MG63 (cell line): ENCODE data around the gene UBE2L3. TPM values are rescaled to one million over a fixed set of nuclear protein-coding genes. Genes with fewer than 3 reads are reported as not detected.
"Not testable (repeated sequence)": the region's sequence is repeated elsewhere in the genome, so short reads cannot be mapped to it uniquely, and the experiment has no call there.

Experiments used
- DNase-seq: peaks from one replicate; pipeline ENCODE4 v3.0.0-alpha.2; 2020
- H3K27me3 ChIP-seq: fragments of 250-450 bp; sonication (Bioruptor Pico); 2 replicates; pipeline ENCODE4 v1.5.1; 2020; ENCODE audit warnings: mild to moderate bottlenecking, moderate library complexity
- H3K36me3 ChIP-seq: fragments of 250-450 bp; sonication (Bioruptor Pico); 2 replicates; pipeline ENCODE4 v1.5.1; 2020; ENCODE audit warnings: mild to moderate bottlenecking, moderate library complexity
- H3K4me3 ChIP-seq: fragments of 250-450 bp; sonication (Bioruptor Pico); 2 replicates; pipeline ENCODE4 v1.5.1; 2020; ENCODE audit warnings: mild to moderate bottlenecking, moderate library complexity
- H3K9me3 ChIP-seq: fragments of 250-450 bp; sonication (Bioruptor Pico); 2 replicates; pipeline ENCODE4 v1.5.1; 2020; ENCODE audit warnings: mild to moderate bottlenecking, moderate library complexity
- total RNA-seq: library from RNA; depleted of rRNA; stranded (reverse); fragments of >200 nt; shearing (Covaris generic); gene quantifications from 2 replicates; pipeline ENCODE4 v1.2.3, GENCODE V29; 2014; ENCODE audit warnings: low replicate concordance

UBE2L3 gene
- total RNA-seq, 1 experiment from 2014 or later: 37.1 TPM

DNA sequence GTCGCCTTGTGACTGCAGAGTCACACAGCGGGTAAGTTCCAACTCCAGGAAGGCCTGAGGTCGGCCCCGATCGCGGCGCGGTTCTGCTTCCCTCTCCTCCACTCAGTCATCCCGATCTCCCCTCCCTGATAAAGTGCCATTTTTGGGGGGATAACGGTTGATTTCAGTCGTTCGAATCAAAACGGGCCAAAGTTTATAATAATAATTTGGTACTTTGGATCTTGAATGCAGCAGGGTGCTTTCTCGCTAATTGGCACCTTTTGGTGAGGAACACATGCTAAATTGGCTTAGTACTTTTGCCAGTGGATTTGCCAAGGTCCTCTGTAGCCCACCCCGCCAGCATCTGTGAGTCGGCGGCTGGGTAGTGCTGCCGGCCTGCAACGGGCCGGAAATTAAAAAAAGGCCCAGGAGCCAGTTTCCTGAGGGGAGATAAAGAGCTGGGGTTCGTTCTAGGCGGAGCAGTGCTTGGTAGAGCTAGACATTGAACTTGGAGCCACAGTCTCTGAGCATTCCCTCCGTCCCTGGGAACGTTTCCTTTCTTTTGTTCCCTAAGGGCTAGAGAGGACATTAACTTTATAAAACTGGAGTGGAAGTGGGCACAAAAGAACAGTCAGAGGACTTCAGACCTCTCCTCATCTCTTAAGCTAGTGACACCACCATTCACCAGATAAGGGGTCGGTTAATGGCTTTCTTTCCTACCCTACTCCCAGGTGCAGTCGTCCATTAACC is 997 bp downstream of the UBE2L3 start:
- Histone ChIP-seq H3K4me3 (peak overlapping the region; percentile 96), H3K27me3 (no peaks in the 10 kb centered on the region), H3K36me3 (peaks cover 32% of the 10 kb centered on the region), H3K9me3 (no peaks in the 10 kb centered on the region)
- DNase-seq: peak; percentile 43

DNA sequence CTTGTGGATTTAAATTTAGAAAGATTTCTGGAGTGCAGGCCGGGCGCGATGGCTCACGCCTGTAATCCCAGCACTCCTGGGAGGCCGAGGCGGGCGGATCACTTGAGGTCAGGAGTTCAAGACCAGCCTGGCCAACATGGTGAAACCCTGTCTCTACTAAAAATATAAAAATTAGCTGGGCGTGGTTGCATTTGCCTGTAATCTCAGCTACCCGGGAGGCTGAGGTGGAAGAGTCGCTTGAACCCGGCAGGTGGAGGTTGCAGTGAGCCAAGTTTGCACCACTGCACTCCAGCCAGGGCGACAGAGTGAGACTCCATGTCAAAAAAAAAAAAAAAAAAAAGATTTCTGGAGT is 1.5 kb downstream of the UBE2L3 start:
- H3K27me3 ChIP-seq, DNase-seq, H3K9me3 ChIP-seq: not testable (repeated sequence)
- H3K4me3 ChIP-seq: peak overlapping the region; percentile 96
- peaks cover 36% of the 10 kb centered on the region for H3K36me3 ChIP-seq

DNA sequence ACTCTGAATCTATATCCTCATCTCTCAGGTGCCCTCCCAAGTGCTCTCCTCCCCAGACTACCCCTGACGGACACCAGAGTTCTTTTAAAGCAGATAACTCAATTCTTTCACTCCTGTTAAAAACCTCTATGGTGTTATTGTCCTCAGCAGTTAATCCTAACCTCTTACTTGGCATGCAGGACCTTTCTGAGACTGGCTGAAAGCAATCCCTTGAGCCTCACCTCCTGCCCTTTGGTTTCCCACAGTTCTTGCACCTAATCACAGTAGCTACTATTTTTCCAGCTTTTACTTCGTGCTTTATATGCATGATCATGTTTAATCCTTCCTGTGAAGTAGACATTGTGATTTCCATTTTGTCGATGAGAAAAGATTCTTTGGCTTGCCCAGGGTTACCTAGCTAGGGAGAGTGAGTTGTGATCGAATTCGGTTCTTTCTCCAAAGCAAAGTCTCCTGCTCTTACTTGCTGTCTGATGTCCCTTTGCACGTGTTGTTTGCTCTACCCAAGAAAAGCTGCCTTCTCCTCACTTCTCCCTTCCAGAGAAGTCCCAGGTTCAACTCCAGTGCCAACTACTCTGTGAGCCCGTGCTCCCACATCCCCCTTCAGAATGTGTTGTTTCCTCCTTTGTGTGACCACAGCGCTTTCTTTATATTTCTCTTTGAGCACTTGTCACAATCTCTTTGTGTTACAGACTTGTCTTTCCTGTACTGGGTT is 2.1 kb downstream of the UBE2L3 start:
- H3K27me3 ChIP-seq: no peaks in the 10 kb centered on the region
- H3K36me3 ChIP-seq: peaks cover 38% of the 10 kb centered on the region
- no peaks in the 10 kb centered on the region for H3K9me3 ChIP-seq
- no peak for DNase-seq
- H3K4me3 ChIP-seq: peak overlapping the region; percentile 96

DNA sequence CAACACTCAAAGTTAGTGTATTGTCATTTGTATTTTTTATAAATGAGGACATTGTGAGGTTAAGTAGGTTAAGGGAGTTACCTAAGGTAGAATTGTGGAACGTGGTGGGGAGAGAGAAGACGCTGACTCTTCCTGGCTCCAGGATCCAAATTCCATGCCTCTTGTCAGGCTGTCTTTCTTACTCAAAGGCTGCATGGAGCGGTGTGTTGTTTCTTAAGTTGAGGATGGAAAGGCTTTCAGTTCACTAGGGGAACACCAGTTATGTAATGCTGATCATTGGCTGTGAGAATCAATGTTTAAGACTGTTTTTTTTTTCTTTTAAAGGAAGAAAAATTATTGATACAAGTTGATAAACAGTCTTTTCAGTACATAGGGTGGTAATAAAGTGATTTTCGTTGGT is 2.9 kb downstream of the UBE2L3 start:
- no peak for DNase-seq
- Histone ChIP-seq H3K36me3 (peaks cover 40% of the 10 kb centered on the region), H3K4me3 (no peak overlapping the region; the same call in 1 of the 2 replicates), H3K9me3 (no peaks in the 10 kb centered on the region), H3K27me3 (no peaks in the 10 kb centered on the region)

DNA sequence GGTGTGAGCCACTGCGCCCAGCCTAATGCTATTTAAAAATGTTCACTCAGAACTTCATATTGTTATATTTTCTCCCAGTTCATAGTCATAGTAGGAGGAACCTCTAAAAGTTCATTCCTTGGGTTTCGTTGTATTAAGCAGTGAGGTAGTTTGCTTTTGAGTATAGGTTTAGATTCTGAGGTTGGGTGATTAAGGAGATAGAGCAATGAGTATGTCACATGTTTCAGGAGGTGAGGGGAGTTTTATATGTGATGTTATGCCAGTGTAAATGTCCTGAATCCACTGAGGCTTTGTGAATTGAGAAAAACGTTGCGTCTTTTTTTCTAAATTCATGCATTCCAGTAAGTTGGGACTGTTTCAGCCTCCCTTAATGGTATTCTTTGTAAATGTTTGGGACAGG is 4.2 kb downstream of the UBE2L3 start:
- H3K36me3 ChIP-seq: peaks cover 40% of the 10 kb centered on the region
- H3K4me3 ChIP-seq: no peak overlapping the region
- DNase-seq: no peak
- H3K27me3 ChIP-seq: no peaks in the 10 kb centered on the region
- no peaks in the 10 kb centered on the region for H3K9me3 ChIP-seq

DNA sequence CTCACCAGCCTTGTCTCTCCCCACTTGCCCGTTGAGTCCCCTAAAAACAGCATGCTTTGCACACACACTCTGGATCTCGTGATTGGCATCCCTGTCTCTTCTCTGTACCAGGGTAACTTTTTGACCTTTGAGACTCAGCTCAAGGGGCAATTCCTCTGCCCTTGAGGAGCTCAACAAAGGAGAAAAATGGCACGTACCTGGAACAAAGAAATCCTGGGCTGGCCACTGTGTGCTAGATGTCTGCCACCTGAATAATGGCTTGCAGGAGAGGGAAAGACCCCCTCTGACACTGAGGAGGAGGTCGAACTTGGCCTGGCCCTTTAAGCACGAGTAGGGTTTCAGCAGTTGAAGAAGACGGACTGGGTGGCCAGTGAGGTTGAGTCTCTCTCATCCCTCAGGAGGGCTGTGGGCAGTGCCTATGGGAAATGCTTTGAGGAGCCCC is 5.8 kb downstream of the UBE2L3 start:
- no peak overlapping the region for H3K4me3 ChIP-seq
- no peak for DNase-seq
- peaks cover 42% of the 10 kb centered on the region for H3K36me3 ChIP-seq
- H3K27me3 ChIP-seq: no peaks in the 10 kb centered on the region
- no peaks in the 10 kb centered on the region for H3K9me3 ChIP-seq

DNA sequence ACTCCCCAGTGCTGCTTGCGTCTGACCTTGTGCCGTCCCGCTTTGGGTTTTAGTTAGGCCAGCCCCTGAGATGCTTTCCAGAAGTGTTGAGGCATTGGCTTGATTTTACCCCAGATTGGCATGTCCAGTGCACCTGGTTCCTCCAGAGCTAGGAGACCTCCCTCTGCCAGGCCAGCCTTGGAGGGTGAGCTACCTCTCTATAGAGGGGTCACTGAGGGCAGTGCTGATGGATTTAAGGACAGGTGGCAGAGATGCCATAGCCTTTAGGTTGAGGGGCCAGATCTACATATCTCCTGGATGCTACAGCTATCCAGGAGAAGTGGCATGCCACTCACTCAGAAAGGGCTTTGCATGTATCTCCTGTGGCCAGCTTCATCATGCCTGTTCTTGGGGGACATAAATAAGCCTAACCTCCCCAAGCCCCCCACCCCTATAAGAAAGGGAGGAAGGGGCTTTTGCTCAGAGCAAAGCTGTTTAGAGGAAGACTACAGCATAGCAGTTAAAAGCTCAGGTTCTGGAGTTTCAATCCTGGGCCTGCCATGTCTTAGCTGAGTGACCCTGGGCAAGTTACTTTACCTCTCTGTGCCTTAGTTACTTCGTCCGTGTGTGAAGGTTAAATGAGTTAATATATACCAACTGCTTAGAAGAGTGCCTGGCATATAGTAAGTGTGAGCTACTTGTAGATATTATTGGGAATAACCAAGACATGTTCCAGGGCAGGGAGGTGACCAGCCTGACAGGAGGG is 6.4 kb downstream of the UBE2L3 start:
- Histone ChIP-seq H3K36me3 (peaks cover 36% of the 10 kb centered on the region), H3K27me3 (no peaks in the 10 kb centered on the region), H3K9me3 (no peaks in the 10 kb centered on the region), H3K4me3 (no peak overlapping the region)
- no peak for DNase-seq

DNA sequence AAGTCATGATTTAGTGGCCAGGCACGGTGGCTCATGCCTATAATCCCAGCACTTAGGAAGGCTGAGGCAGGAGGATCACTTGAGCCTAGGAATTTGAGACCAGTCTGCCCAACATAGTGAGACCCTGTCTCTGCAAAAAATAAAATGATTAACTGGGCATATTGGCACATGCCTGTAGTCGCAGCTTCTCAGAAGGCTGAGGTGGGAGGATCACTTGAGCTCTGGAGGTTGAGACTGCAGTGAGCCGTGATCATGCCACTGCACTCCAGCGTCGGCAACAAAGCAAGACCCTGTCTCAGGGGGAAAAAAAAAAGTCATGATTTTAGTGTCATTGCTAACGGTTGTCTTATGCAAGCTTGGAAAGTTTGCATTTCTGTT is 11.9 kb downstream of the UBE2L3 start:
- Histone ChIP-seq H3K36me3 (peaks cover 20% of the 10 kb centered on the region), H3K4me3 (no peak overlapping the region), H3K27me3 (no peaks in the 10 kb centered on the region), H3K9me3 (no peaks in the 10 kb centered on the region)
- no peak for DNase-seq

DNA sequence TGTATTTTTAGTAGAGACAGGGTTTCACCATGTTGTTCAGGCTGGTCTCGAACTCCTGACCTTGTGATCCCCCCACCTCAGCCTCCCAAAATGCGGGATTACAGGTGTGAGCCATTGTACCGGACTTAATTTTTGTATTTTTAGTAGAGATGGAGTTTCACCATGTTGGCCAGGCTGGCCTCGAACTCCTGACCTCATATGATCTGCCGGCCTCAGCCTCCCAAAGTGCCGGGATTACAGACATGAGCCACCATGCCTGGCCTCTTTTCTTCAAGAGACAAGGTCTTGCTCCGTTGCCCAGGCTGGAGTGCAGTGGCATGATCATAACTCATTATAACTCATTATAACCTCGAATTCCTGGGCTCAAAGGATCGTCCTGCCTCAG is 13.1 kb downstream of the UBE2L3 start:
- H3K36me3 ChIP-seq: peaks cover 25% of the 10 kb centered on the region
- not testable (repeated sequence) for DNase-seq, H3K9me3 ChIP-seq, H3K4me3 ChIP-seq, H3K27me3 ChIP-seq

DNA sequence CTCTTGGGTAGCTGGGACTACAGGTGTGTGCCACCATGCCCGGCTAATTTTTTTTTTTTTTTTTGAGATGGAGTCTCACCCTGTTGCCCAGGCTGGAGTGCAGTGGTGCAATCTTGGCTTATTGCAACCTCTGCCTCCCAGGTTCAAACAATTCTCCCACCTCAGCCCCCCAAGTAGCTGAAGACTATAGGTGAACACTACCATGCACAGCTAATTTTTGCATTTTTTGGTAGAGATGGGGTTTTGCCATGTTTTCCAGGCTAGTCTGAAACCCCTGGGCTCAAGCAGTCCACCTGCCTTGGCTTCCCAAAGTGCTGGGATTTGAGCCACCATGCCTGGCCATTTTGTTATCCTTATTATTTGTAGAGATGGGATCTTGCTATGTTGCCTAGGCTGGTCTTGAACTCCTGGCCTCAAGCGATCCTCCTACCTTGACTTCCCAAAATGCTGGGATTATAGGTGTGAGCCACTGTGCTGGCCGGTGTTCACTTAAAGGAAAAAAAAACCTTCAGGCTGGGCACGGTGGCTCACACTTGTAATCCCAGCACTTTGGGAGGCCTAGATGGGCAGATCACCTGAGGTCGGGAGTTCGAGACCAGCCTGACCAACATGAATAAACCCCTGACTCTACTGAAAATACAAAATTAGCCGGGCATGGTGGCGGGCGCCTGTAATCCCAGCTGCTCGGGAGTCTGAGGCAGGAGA is 13.6 kb downstream of the UBE2L3 start:
- H3K27me3 ChIP-seq, H3K4me3 ChIP-seq, DNase-seq, H3K9me3 ChIP-seq: not testable (repeated sequence)
- peaks cover 25% of the 10 kb centered on the region for H3K36me3 ChIP-seq

DNA sequence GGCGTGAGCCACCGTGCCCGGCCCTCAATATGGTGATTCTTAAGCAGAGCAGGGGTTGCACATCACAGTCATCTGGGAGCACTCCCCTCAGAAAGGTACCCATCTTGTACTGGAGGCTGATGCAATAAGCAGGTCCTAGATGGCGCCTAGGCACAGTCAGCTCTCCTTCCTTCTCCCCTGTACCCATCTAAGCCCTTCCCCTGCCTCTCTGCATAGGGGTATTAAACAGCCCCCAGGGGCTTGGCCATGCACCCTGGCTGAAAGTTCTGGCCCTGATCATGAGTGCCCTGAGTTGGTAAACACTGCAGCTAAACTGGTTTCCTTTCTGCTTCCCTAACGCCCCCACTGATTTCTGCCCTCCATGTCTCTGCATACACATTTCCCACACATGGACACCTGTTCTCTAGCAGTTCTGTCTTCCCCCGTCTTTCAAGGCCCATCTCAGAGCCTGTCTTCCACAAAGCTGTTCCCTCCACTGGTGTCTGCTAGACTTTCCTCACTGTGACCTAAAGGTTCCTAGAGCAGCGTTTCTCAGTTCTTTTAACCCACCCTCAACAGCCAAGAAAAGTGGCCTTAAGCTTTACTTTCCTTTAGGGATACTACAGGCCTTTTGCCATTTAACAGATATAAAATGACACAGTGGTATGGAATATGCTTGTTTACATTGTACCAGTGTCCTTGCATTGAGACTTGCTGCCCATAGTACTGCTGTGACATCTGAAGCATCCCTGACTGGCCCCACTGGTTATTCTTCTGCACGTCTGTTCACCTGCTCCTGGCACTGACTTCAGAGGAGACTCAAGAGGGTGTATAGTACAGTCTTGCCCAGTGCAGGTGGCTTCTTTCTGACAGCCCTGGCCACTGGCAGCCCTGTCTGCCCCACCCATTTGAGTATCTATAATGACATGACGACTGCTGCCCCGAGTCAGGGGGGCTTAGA is 15.6 kb downstream of the UBE2L3 start:
- no peaks in the 10 kb centered on the region for H3K27me3 ChIP-seq
- H3K36me3 ChIP-seq: peaks cover 21% of the 10 kb centered on the region
- no peak overlapping the region for H3K4me3 ChIP-seq
- DNase-seq: no peak
- H3K9me3 ChIP-seq: no peaks in the 10 kb centered on the region

DNA sequence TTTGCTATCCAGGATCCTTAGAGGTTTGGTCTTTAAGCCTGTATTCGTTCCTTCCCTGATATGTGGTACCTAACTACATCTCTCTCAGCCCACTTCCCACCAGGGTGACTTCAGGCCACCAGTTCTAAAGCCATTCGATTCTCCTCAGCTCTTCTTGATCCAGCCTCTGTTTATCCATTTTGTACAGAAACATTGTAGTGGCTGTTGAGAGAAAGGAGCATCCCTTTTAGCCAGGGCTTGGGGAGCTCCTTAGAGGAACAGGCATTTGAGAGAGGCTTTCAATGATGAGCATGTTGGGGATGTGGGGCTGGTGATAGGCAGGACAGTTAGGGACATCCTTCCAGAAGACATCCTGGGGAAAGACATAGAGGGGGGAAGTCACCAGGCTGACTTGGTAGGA is 17.9 kb downstream of the UBE2L3 start:
- no peak for DNase-seq
- H3K27me3 ChIP-seq: no peaks in the 10 kb centered on the region
- peaks cover 16% of the 10 kb centered on the region for H3K36me3 ChIP-seq
- H3K9me3 ChIP-seq: no peaks in the 10 kb centered on the region
- no peak overlapping the region for H3K4me3 ChIP-seq

DNA sequence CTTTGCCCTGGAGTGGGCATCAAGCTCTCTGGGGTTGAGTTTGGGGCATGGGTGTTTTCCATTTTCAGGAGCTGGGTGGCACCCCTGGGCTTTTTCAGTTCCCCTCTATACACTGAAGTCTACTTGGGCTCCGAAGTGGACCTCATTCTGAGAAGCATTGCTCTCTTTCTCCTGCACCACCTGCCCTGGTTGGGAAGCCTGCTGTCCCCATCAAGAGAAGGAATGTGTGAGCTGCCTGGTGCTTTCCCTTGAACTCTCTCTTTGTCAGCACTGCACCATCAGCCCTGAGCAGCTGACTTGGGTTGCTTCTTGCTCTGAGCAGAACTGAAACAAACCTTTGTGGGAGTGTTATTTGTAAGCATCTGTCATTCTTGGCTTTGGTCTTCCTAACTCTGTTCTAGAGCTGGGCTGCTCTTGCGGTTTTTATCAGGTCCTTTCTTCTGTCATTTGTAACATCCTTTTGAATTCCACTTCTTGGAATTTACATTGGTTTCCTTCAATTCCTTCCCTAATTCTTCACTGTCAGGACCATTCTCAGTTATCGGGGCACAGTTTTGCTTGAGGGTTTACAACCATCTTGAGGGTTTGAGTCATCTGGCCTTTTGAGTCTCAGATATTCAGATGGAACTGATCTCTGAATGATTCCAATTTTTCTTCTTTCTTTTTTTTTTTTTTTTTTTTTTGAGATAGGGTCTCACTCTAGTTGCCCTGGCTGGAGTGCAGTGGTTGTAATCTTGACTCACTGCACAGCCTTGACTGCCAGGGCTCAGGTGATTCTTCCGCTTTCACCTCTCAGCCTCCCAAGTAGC is 20.5 kb downstream of the UBE2L3 start:
- no peak for DNase-seq
- no peak overlapping the region for H3K4me3 ChIP-seq
- H3K9me3 ChIP-seq: no peaks in the 10 kb centered on the region
- no peaks in the 10 kb centered on the region for H3K27me3 ChIP-seq
- peaks cover 28% of the 10 kb centered on the region for H3K36me3 ChIP-seq

DNA sequence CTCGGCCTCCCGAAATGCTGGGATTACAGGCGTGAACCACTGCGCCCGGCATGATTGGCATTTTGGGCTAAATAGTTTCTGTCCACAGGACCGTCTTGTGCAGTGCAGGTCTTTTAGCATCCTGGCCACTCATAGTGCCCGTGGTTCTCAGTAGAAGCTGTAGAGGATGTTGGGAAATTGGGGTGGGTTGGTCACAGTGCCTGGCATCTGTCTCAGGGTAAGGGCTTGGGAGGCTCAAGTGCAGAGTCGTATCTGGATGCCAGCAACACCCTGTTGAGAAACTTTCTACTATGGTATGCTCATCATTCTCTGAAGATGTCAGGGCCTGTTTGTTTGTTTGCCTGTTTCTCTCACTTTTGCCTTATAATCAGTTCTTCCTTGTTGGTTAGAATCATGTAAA is 21.9 kb downstream of the UBE2L3 start:
- DNase-seq: no peak
- H3K9me3 ChIP-seq: no peaks in the 10 kb centered on the region
- peaks cover 37% of the 10 kb centered on the region for H3K36me3 ChIP-seq
- no peak overlapping the region for H3K4me3 ChIP-seq
- H3K27me3 ChIP-seq: no peaks in the 10 kb centered on the region

DNA sequence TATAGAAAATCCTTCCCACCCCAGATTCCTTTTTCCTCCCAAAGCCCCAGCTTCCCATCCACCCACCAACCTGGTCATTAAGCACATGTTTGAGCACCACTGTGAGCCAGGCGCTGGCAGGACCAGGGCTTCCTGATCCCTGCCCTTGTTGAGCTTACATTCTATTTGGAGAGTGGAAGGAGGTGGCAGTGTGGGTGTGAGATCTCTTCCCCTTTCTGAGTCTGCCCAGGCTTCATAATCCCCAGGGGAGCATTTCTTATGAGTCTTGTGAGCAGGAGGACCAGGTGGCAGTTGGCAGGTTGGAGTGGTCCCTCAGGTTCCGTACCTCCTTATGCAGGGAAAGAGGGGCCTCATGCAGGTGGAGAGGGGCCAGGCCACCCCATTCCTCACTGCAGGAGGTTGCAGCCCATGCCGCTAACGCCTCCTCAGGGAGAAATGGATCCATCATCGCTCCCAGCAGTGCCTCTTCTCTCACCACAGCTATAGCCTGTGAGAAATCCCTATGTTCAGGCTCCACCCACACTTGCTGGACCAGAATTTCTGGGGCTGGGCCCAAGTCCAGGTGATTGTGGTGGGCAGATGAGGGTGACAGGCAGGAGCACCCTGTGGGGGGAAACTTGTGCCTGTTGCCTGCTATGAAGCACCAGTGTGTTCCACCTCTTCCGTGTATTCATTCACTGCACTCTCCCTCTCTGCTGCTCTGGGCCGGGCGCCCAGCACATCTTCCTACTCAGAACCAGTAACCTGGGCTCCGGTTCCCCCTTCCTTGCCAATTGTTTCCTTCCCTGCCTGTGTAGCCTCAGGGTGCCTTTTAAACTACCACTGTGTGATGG is 23.5 kb downstream of the UBE2L3 start:
- Histone ChIP-seq H3K36me3 (peaks cover 46% of the 10 kb centered on the region), H3K27me3 (no peaks in the 10 kb centered on the region), H3K4me3 (no peak overlapping the region), H3K9me3 (no peaks in the 10 kb centered on the region)
- DNase-seq: no peak
